CD14-positive monocyte (primary cell): Measurements from ENCODE around the gene IKBKG. TPM values are rescaled to one million over a fixed set of nuclear protein-coding genes. Genes with fewer than 3 reads are reported as not detected.
"Not testable (repeated sequence)": the region's sequence is repeated elsewhere in the genome, so short reads cannot be mapped to it uniquely, and the experiment has no call there.

Source experiments
- DNase-seq, 3 donors: peaks; one replicate each; pipeline ENCODE4 v3.0.0-alpha.2; 2011 to 2022
- H2AFZ ChIP-seq: 2 replicates; pipeline ENCODE4 v1.6.0; 2012; ENCODE audit warnings: mild to moderate bottlenecking, low read depth, low read length, inconsistent platforms; ENCODE audit not compliant: insufficient read depth, poor library complexity, severe bottlenecking
- H3K27ac ChIP-seq, 2 donors: 1 replicate in 1 of 2; 2 replicates in 1 of 2; pipeline ENCODE4 v1.5.1; 2012 to 2013; ENCODE audit warnings: low read length in 2 of 2, control low read depth in 1 of 2, inconsistent platforms in 1 of 2, low read depth in 1 of 2, mild to moderate bottlenecking in 1 of 2
- H3K27me3 ChIP-seq, 2 donors: one replicate each; pipeline versions ENCODE4 v1.6.0 to v1.6.1; 2011 to 2013; ENCODE audit warnings: low read length in 2 of 2; ENCODE audit not compliant: control insufficient read depth in 2 of 2, insufficient read depth in 2 of 2
- H3K36me3 ChIP-seq, 2 donors: replicated peaks in 1 of 2; 1 replicate in 1 of 2; 2 replicates in 1 of 2; pipeline versions ENCODE4 v1.5.1 to v1.6.1; 2012 to 2013; ENCODE audit warnings: low read length in 2 of 2, control low read depth in 1 of 2, inconsistent platforms in 1 of 2, mild to moderate bottlenecking in 1 of 2; ENCODE audit not compliant: insufficient read depth in 2 of 2, control insufficient read depth in 1 of 2
- H3K4me1 ChIP-seq, 2 donors: 1 replicate in 1 of 2; 2 replicates in 1 of 2; pipeline versions ENCODE4 v1.5.1 to v1.6.1; 2012 to 2013; ENCODE audit warnings: low read length in 2 of 2, control low read depth in 1 of 2, inconsistent platforms in 1 of 2, mild to moderate bottlenecking in 1 of 2, moderate library complexity in 1 of 2; ENCODE audit not compliant: insufficient read depth in 2 of 2, control insufficient read depth in 1 of 2
- H3K4me2 ChIP-seq: replicated peaks from 2 replicates; pipeline ENCODE3; 2012; ENCODE audit warnings: low read length, moderate library complexity, mild to moderate bottlenecking; ENCODE audit not compliant: poor library complexity, severe bottlenecking; ENCODE audit errors: extremely low read depth
- H3K4me3 ChIP-seq, 3 experiments: fragments of 200-600 bp in 1 of 3; sonication (generic) in 1 of 3; replicated peaks in 1 of 3; 1 replicate in 2 of 3; 2 replicates in 1 of 3; pipeline ENCODE4 v1.5.1; 2011 to 2013; ENCODE audit warnings: low read length in 3 of 3, mild to moderate bottlenecking in 3 of 3, control low read depth in 2 of 3, low read depth in 2 of 3, inconsistent platforms in 1 of 3, moderate library complexity in 1 of 3
- H3K79me2 ChIP-seq: 2 replicates; pipeline ENCODE4 v1.6.0; 2012; ENCODE audit warnings: mild to moderate bottlenecking, control low read depth, inconsistent platforms, low read length, moderate library complexity; ENCODE audit not compliant: insufficient read depth
- H3K9ac ChIP-seq: 2 replicates; pipeline ENCODE4 v1.6.0; 2017; ENCODE audit warnings: low read length, mild to moderate bottlenecking; ENCODE audit not compliant: insufficient read depth, poor library complexity, severe bottlenecking
- H3K9me3 ChIP-seq, 2 donors: replicated peaks in 1 of 2; 1 replicate in 1 of 2; 2 replicates in 1 of 2; pipeline versions ENCODE4 v1.5.1 to v1.6.1; 2012 to 2013; ENCODE audit warnings: low read length in 2 of 2, control low read depth in 1 of 2; ENCODE audit not compliant: control insufficient read depth in 1 of 2, insufficient read depth in 1 of 2
- H4K20me1 ChIP-seq: 2 replicates; pipeline ENCODE4 v1.6.0; 2012; ENCODE audit warnings: mild to moderate bottlenecking, low read length, control low read depth, moderate library complexity; ENCODE audit not compliant: insufficient read depth
- H3K27ac Mint-ChIP-seq, 7 donors: one replicate each; pipeline ENCODE4 v1.8.0; 2020; ENCODE audit warnings: mild to moderate bottlenecking in 7 of 7, mixed read lengths in 7 of 7, moderate library complexity in 6 of 7, inconsistent platforms in 2 of 7
- H3K27me3 Mint-ChIP-seq, 3 donors: one replicate each; pipeline ENCODE4 v1.8.0; 2021 to 2022; ENCODE audit warnings: low read depth in 3 of 3, mild to moderate bottlenecking in 3 of 3, mixed read lengths in 3 of 3, moderate library complexity in 3 of 3, inconsistent platforms in 1 of 3
- H3K36me3 Mint-ChIP-seq, 2 donors: one replicate each; pipeline ENCODE4 v1.8.0; 2020; ENCODE audit warnings: mixed read lengths in 2 of 2, inconsistent platforms in 1 of 2, mild to moderate bottlenecking in 1 of 2
- H3K4me1 Mint-ChIP-seq: one replicate; pipeline ENCODE4 v1.8.0; 2020; ENCODE audit warnings: mild to moderate bottlenecking, mixed read lengths
- H3K4me3 Mint-ChIP-seq, 2 donors: one replicate each; pipeline ENCODE4 v1.8.0; 2020; ENCODE audit warnings: mild to moderate bottlenecking in 2 of 2, mixed read lengths in 2 of 2, moderate library complexity in 1 of 2
- H3K9me3 Mint-ChIP-seq, 7 donors: one replicate each; pipeline ENCODE4 v1.8.0; 2020 to 2022; ENCODE audit warnings: mixed read lengths in 7 of 7, mild to moderate bottlenecking in 6 of 7, moderate library complexity in 6 of 7, inconsistent platforms in 2 of 7
- WGBS: methylation state at CpG from one replicate; pipeline ENCODE4 v1.1.5; 2013; ENCODE audit warnings: missing lambda C conversion rate; ENCODE audit not compliant: insufficient coverage; 5-methylcytosine and 5-hydroxymethylcytosine counted together
- intact Hi-C, 2 donors: fragments of 100-400 bp; cut with micrococcal nuclease; formaldehyde crosslinking; loops; one replicate each; pipeline versions ENCODE4 v1.15.0 to v1.15.1; 2023
- polyA plus RNA-seq, 3 donors: library from polyadenylated mRNA; depleted of rRNA in 1 of 3; unstranded in 2 of 3; stranded (reverse) in 1 of 3; fragments of 300-500 nt in 2 of 3; fragments of >200 nt in 1 of 3; fragmentation: Illumina TruSeq in 2 of 3; gene quantifications; 1 replicate in 2 of 3; 2 replicates in 1 of 3; pipeline ENCODE4 v1.2.3, GENCODE V29; 2012 to 2021

Gene IKBKG
- polyA plus RNA-seq, 3 donors, result 31.3 to 60.8 (median 33.7) TPM

DNA sequence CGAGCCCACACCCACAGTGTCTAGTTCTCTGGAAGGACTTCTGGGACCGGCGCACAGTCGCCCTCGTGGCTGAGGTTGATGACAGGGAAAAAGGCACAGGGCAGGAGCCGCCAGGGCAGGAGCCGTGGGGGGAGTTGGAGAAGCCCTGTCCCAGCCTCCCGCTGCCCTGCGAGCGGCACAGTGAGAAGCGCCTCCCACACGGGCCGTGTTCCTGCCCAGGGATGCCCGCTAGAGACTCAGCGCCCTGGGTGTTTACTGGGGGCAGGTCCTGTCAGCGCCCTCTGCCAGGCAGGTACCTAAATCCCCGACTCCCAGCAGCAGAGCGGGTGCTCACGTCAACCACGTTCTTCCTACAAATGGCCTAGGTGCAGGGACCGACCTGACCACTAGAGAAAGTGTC is 11.5 kb downstream of the IKBKG start:
- H3K9ac ChIP-seq, H3K4me3 Mint-ChIP-seq, H3K4me3 ChIP-seq, H3K27me3 Mint-ChIP-seq, H3K4me1 Mint-ChIP-seq, H3K4me1 ChIP-seq, H3K9me3 ChIP-seq, intact Hi-C loops, H3K27me3 ChIP-seq, H2AFZ ChIP-seq, H3K4me2 ChIP-seq, H3K9me3 Mint-ChIP-seq, DNase-seq, H3K27ac Mint-ChIP-seq, H3K27ac ChIP-seq: not testable (repeated sequence)
- peaks cover 11 to 17% of the 10 kb centered on the region in 2 donors for H3K36me3 Mint-ChIP-seq
- H3K79me2 ChIP-seq, result peaks cover 13% of the 10 kb centered on the region
- no CpG with 5 or more reads among the region's 21 CpGs for WGBS
- peaks cover 10 to 15% of the 10 kb centered on the region in 2 donors for H3K36me3 ChIP-seq
- H4K20me1 ChIP-seq, result peaks cover 12% of the 10 kb centered on the region

- H3K27ac ChIP-seq, H3K4me3 Mint-ChIP-seq, H3K4me3 ChIP-seq, intact Hi-C loops, H3K4me2 ChIP-seq, H3K36me3 ChIP-seq, H3K9me3 Mint-ChIP-seq, H3K36me3 Mint-ChIP-seq, DNase-seq, H3K4me1 Mint-ChIP-seq, H4K20me1 ChIP-seq, H2AFZ ChIP-seq, H3K9ac ChIP-seq, H3K27me3 Mint-ChIP-seq, H3K27me3 ChIP-seq, H3K9me3 ChIP-seq, H3K27ac Mint-ChIP-seq, H3K4me1 ChIP-seq, H3K79me2 ChIP-seq: not testable (repeated sequence)
- WGBS, result no CpG with 5 or more reads among the region's 31 CpGs
Measured at GRCh38 chrX:154560326-154560725, 12.9 kb downstream of the IKBKG start.

GRCh38 chrX:154562295-154562694 is 14.9 kb downstream of the IKBKG start:
- H3K9ac ChIP-seq, H3K4me1 Mint-ChIP-seq, H3K27ac ChIP-seq, H3K4me2 ChIP-seq, DNase-seq, H3K9me3 ChIP-seq, H4K20me1 ChIP-seq, H3K27me3 Mint-ChIP-seq, H3K4me1 ChIP-seq, H3K36me3 ChIP-seq, H3K4me3 ChIP-seq, H3K79me2 ChIP-seq, H3K4me3 Mint-ChIP-seq, H3K27me3 ChIP-seq, H3K27ac Mint-ChIP-seq, H3K36me3 Mint-ChIP-seq, intact Hi-C loops, H3K9me3 Mint-ChIP-seq, H2AFZ ChIP-seq: not testable (repeated sequence)
- WGBS, result no CpG with 5 or more reads among the region's 10 CpGs

GRCh38 chrX:154570361-154570760 is 22.9 kb downstream of the IKBKG start:
- H3K4me3 Mint-ChIP-seq, H3K27ac Mint-ChIP-seq, H3K4me1 Mint-ChIP-seq, H3K36me3 Mint-ChIP-seq, DNase-seq, intact Hi-C loops, H3K79me2 ChIP-seq, H3K4me2 ChIP-seq, H3K9me3 Mint-ChIP-seq, H3K27me3 Mint-ChIP-seq, H2AFZ ChIP-seq, H3K27me3 ChIP-seq, H3K9ac ChIP-seq, H3K4me3 ChIP-seq, H3K4me1 ChIP-seq, H3K9me3 ChIP-seq, H4K20me1 ChIP-seq, H3K27ac ChIP-seq, H3K36me3 ChIP-seq: not testable (repeated sequence)
- WGBS, result no CpG with 5 or more reads among the region's 11 CpGs
